Pancreas (tissue), 10 donors: ENCODE data around the gene STK24. TPM values are rescaled to one million over a fixed set of nuclear protein-coding genes. Genes with fewer than 3 reads are reported as not detected.

Experiments
- ATAC-seq, 4 donors: fragments of 200-7000 bp; cut with Tn5 transposase; one replicate each; pipeline versions ENCODE4 v1.8.0 to v1.9.1; 2020; ENCODE audit warnings: mild to moderate bottlenecking in 4 of 4, moderate library complexity in 4 of 4
- DNase-seq, 6 donors: peaks; one replicate each; pipeline ENCODE4 v3.0.0-alpha.2; 2020
- FAIRE-seq: peaks from 2 replicates; lab custom pipeline; 2012; peaks lifted over from hg19 to GRCh38; lab: Jason Lieb, UNC
- H3K27ac ChIP-seq, 4 donors: fragments of 200-600 bp; sonication (generic); 1 replicate in 3 of 4; 2 replicates in 1 of 4; pipeline versions ENCODE4 v1.5.0 to v1.8.0; 2020
- H3K27me3 ChIP-seq, 4 donors: fragments of 200-600 bp; one replicate each; pipeline ENCODE4 v1.8.0; 2021
- H3K36me3 ChIP-seq, 3 donors: fragments of 200-600 bp; sonication (generic) in 1 of 3; one replicate each; pipeline versions ENCODE4 v1.5.0 to v1.8.0; 2020 to 2021
- H3K4me1 ChIP-seq, 3 donors: fragments of 200-600 bp; one replicate each; pipeline ENCODE4 v1.8.0; 2021
- H3K4me3 ChIP-seq, 4 donors: fragments of 200-600 bp; sonication (generic) in 2 of 4; one replicate each; pipeline versions ENCODE4 v1.5.0 to v1.8.0; 2020 to 2021
- H3K9me3 ChIP-seq, 4 donors: fragments of 200-600 bp; one replicate each; pipeline ENCODE4 v1.8.0; 2021
- CTCF ChIP-seq, 4 donors: fragments of 200-600 bp; sonication (generic) in 3 of 4; IDR thresholded peaks; one replicate each; pipeline versions ENCODE4 v1.5.0 to v1.8.0; 2021; ENCODE audit warnings: antibody characterized with exemption in 4 of 4
- WGBS, 2 donors: extraction: QIAGEN DNeasy Blood & Tissue Kit; methylation state at CpG; one replicate each; pipeline ENCODE4 v1.1.7; 2013; 5-methylcytosine and 5-hydroxymethylcytosine counted together
- intact Hi-C, 3 donors: fragments of 100-400 bp; cut with DNase I; formaldehyde crosslinking; loops; one replicate each; pipeline versions ENCODE4 v1.11.1 to v1.14.2; 2022
- polyA plus RNA-seq, 2 donors: library from polyadenylated mRNA; stranded (reverse); fragments of 200-250 nt; gene quantifications; one replicate each; pipeline ENCODE4 v1.2.3, GENCODE V29; 2013
- total RNA-seq, 6 donors: library from RNA; stranded (reverse); fragmentation: NEBNext Ultra II Directional in 4 of 6; extraction: Animal tissue kit (Norgen Biotek cat#: 25700) in 4 of 6; gene quantifications; one replicate each; pipeline versions ENCODE4 v1.2.1 to v1.2.4, GENCODE V29; 2021 to 2023
- donor health status: healthy with polysubstance abuse.
- donor health status: DM: no; HTN: no; CAD: no; lungs with moderate emphysema.
- donor health status: DM: no; HTN: no; CAD: no.
- donor health status: control.
- donor health status: control.
- donor health status: Bipolar disorder and iron deficiency.
- donor health status: DM: yes; HTN: yes; CAD: no.
- donor health status: DM: no; HTN: no; CAD: no.
- donor health status: DM: no; HTN: no; CAD: no.
- donor health status: DM: yes; HTN: yes; CAD: no.

STK24 gene
- total and polyA plus RNA-seq, 8 donors = 15.5 to 55.7 (median 37.4) TPM

DNA sequence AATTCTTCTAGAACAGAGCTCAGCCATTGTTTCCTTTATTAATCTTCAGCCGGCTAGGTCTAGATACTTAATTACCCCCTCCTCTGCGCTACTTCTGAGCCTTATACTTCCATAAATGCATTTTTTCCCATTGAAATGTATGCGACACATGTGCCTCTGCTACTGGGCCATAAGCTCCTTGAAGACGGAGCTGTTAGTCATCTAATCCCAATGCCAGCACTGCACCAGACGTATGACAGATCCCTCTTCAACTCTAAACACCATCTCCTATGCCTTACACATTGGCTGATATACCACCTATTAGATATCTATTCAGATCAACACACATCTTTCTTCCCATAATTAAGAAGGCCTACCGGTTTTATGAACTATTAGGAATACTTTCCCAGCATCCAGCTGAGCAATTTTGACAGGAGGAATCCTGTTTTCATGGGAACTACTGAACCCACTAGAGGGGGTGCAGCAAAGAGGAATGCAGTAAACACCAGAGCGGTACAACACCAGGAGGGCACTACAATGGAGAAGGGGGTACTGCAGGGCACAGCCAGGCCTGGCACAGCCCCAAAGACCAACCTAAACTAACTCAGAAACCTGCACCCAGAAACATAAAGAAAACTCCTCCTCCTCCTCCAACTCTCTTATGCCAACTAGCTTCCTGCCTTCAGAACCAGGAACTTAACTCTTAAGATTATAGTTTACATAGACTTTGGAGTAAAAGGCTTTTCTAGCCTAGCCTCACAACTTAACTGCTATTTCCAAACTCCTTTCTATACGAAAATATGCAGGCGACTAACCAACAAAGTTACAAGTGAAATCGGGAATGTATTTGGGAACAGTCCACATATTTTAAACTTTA, 18.7 kb downstream of the STK24 start:
- DNase-seq (no peak), FAIRE-seq (no peak), ATAC-seq (no peak)
- H3K36me3 ChIP-seq = no peaks in the 10 kb centered on the region
- H3K4me3 ChIP-seq = no peak overlapping the region
- intact Hi-C loops = no loop called here
- WGBS, 2 donors = 75 to 78% methylated on average over 10 of the region's 10 CpGs
- peaks cover 6 to 23% (median 7%) of the 10 kb centered on the region in 3 donors for H3K4me1 ChIP-seq
- no peaks in the 10 kb centered on the region for H3K27me3 ChIP-seq
- no peaks in the 10 kb centered on the region for H3K9me3 ChIP-seq
- H3K27ac ChIP-seq = no peak overlapping the region
- no peak for TF ChIP-seq CTCF (IDR thresholded peaks at IDR 0.05)

DNA sequence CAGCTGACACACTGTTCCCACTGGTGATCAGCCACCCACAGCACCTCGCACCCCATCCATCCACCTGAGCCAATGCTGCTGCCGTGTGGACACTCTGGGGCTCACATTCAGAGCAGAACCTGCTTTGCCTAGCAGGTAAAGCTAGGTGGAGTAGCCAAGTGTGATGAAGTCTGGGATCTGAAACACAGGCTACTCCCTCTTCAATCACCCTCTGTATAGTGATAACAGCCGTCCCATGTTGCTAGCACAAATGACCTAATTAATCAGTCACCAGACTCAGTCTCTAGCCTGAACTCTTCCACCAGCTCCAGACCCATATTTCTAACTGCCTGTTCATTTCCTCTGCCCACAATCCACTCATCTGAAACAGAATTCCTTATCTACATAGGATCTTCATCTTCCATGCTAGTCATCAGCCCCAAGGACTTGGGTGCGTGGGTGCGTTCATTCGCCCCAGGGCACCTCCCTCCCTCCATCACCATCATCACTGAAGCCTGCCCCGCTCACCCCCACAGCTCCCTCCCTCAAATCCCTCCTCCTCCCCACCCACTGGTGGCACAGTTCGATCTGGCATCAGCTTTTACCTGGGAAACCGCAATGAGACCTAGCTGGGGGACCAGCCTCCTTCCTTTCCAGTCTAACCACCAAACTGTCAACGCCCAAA, 19.8 kb downstream of the STK24 start:
- peak overlapping the region in 1 of 4 donors; percentile 17 for H3K27ac ChIP-seq
- TF ChIP-seq CTCF (IDR thresholded peaks at IDR 0.05) = peak in 2 of 4 donors; percentile 12 to 28
- 60 to 65% methylated on average over 10 of the region's 10 CpGs for WGBS, 2 donors
- peaks cover 6 to 23% (median 7%) of the 10 kb centered on the region in 3 donors for H3K4me1 ChIP-seq
- H3K4me3 ChIP-seq = no peak overlapping the region
- FAIRE-seq = no peak
- DNase-seq = peak in 3 of 6 donors; percentile 27 to 43 (median 38)
- intact Hi-C loops = no loop called here
- H3K36me3 ChIP-seq = no peaks in the 10 kb centered on the region
- no peaks in the 10 kb centered on the region for H3K9me3 ChIP-seq
- H3K27me3 ChIP-seq = no peaks in the 10 kb centered on the region
- ATAC-seq = peak; percentile 72 to 88 (median 86)

- H3K36me3 ChIP-seq = no peaks in the 10 kb centered on the region
- ATAC-seq = no peak
- 75 to 81% methylated on average over 8 of the region's 8 CpGs for WGBS, 2 donors
- H3K4me3 ChIP-seq = no peak overlapping the region
- FAIRE-seq = no peak
- H3K27me3 ChIP-seq = no peaks in the 10 kb centered on the region
- no peaks in the 10 kb centered on the region for H3K9me3 ChIP-seq
- intact Hi-C loops = no loop called here
- peaks cover 6 to 23% (median 7%) of the 10 kb centered on the region in 3 donors for H3K4me1 ChIP-seq
- no peak overlapping the region for H3K27ac ChIP-seq
- DNase-seq = no peak
- TF ChIP-seq CTCF (IDR thresholded peaks at IDR 0.05) = no peak
These were observed 20.6 kb downstream of the STK24 start for GRCh38 chr13:98556142-98556816.

DNA sequence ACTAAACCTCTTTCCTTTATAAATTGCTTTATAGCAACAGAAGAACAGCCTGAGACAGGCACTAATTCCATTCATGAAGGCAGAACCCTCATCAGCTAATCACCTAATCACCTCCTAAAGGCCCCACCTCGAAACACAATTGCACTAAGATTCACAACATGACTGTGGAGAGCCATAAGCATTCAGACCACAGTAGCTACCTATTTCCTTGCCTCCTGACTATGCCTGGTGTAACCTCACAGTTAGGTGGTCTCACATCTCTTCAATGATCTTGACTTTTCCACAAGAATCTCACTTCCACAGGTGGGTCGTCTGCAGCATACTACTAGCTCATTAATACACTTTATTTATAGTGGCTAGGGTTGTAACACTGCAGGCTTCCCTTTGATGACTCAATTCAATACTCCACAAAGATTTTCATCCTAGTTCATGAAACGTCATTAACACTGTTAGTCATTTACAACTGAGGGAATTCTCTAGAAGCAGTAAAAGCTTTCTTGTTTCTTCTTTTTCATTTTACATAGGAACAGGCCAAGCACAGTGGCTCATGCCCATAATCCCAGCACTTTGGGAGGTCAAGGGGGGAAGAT, 27.1 kb downstream of the STK24 start:
- WGBS, 2 donors = 83 to 91% methylated on average over 3 of the region's 3 CpGs
- Histone ChIP-seq H3K27ac (no peak overlapping the region), H3K27me3 (no peaks in the 10 kb centered on the region), H3K4me3 (no peak overlapping the region), H3K4me1 (peaks cover 3 to 23% (median 6%) of the 10 kb centered on the region in 3 donors), H3K36me3 (no peaks in the 10 kb centered on the region), H3K9me3 (no peaks in the 10 kb centered on the region)
- intact Hi-C loops = no loop called here
- no peak for FAIRE-seq
- TF ChIP-seq CTCF (IDR thresholded peaks at IDR 0.05) = no peak
- no peak for DNase-seq
- no peak for ATAC-seq
